Measurements from ENCODE around the gene SLC2A4RG.
A peak's percentile ranks its signal among the peaks of the same experiment; 100 is the strongest.

The SLC2A4RG gene

GRCh38 chr20:63739130-63740069, at the start of gene SLC2A4RG:
TSS of gene SLC2A4RG (plus strand) at chr20:63739776. CDS start at chr20:63739913, 137 bp downstream.
- DNase-seq = peak; percentile 63

- DNase-seq = no peak
Observed at GRCh38 chr20:63690003-63690897, 49.3 kb upstream of the SLC2A4RG start.

GRCh38 chr20:63690898-63691710, 48.5 kb upstream of the SLC2A4RG start:
- no peak for DNase-seq

GRCh38 chr20:63691711-63692435, 47.7 kb upstream of the SLC2A4RG start:
- no peak for DNase-seq

GRCh38 chr20:63692436-63693082, 47.0 kb upstream of the SLC2A4RG start:
- DNase-seq = no peak

GRCh38 chr20:63693083-63693732, 46.4 kb upstream of the SLC2A4RG start:
- DNase-seq = no peak

- DNase-seq = no peak
Observed at GRCh38 chr20:63693733-63694583, 45.6 kb upstream of the SLC2A4RG start.

GRCh38 chr20:63694584-63695423, 44.8 kb upstream of the SLC2A4RG start:
- DNase-seq = no peak

GRCh38 chr20:63695424-63696305, 43.9 kb upstream of the SLC2A4RG start:
- no peak for DNase-seq

GRCh38 chr20:63696306-63696627, 43.3 kb upstream of the SLC2A4RG start:
- no peak for DNase-seq

GRCh38 chr20:63696628-63697356, 42.8 kb upstream of the SLC2A4RG start, which contains the start of gene TNFRSF6B:
TSS of gene TNFRSF6B (plus strand) at chr20:63696652. CDS start at chr20:63696768, 116 bp downstream.
- no peak for DNase-seq

- DNase-seq = no peak
Observed at GRCh38 chr20:63697357-63697867, 42.2 kb upstream of the SLC2A4RG start.

- DNase-seq = no peak
Observed at GRCh38 chr20:63697868-63698545, 41.6 kb upstream of the SLC2A4RG start.

- DNase-seq = peak; percentile 39
Observed at GRCh38 chr20:63698739-63699465, 40.7 kb upstream of the SLC2A4RG start.

- no peak for DNase-seq
Observed at GRCh38 chr20:63699466-63700198, 39.9 kb upstream of the SLC2A4RG start.

Data from CD4-positive, alpha-beta T cell treated with Interleukin-4 for 4 hours (primary cell).